CD14-positive monocyte (primary cell): ENCODE measurements around the gene GPR26. TPM values are rescaled to one million over a fixed set of nuclear protein-coding genes. Genes with fewer than 3 reads are reported as not detected.

ENCODE experiments used
- DNase-seq, 3 donors: peaks; one replicate each; pipeline ENCODE4 v3.0.0-alpha.2; 2011 to 2022
- H2AFZ ChIP-seq: 2 replicates; pipeline ENCODE4 v1.6.0; 2012; ENCODE audit warnings: mild to moderate bottlenecking, low read depth, low read length, inconsistent platforms; ENCODE audit not compliant: insufficient read depth, poor library complexity, severe bottlenecking
- H3K27ac ChIP-seq, 2 donors: 1 replicate in 1 of 2; 2 replicates in 1 of 2; pipeline ENCODE4 v1.5.1; 2012 to 2013; ENCODE audit warnings: low read length in 2 of 2, control low read depth in 1 of 2, inconsistent platforms in 1 of 2, low read depth in 1 of 2, mild to moderate bottlenecking in 1 of 2
- H3K27me3 ChIP-seq, 2 donors: one replicate each; pipeline versions ENCODE4 v1.6.0 to v1.6.1; 2011 to 2013; ENCODE audit warnings: low read length in 2 of 2; ENCODE audit not compliant: control insufficient read depth in 2 of 2, insufficient read depth in 2 of 2
- H3K36me3 ChIP-seq, 2 donors: replicated peaks in 1 of 2; 1 replicate in 1 of 2; 2 replicates in 1 of 2; pipeline versions ENCODE4 v1.5.1 to v1.6.1; 2012 to 2013; ENCODE audit warnings: low read length in 2 of 2, control low read depth in 1 of 2, inconsistent platforms in 1 of 2, mild to moderate bottlenecking in 1 of 2; ENCODE audit not compliant: insufficient read depth in 2 of 2, control insufficient read depth in 1 of 2
- H3K4me1 ChIP-seq, 2 donors: 1 replicate in 1 of 2; 2 replicates in 1 of 2; pipeline versions ENCODE4 v1.5.1 to v1.6.1; 2012 to 2013; ENCODE audit warnings: low read length in 2 of 2, control low read depth in 1 of 2, inconsistent platforms in 1 of 2, mild to moderate bottlenecking in 1 of 2, moderate library complexity in 1 of 2; ENCODE audit not compliant: insufficient read depth in 2 of 2, control insufficient read depth in 1 of 2
- H3K4me2 ChIP-seq: replicated peaks from 2 replicates; pipeline ENCODE3; 2012; ENCODE audit warnings: low read length, moderate library complexity, mild to moderate bottlenecking; ENCODE audit not compliant: poor library complexity, severe bottlenecking; ENCODE audit errors: extremely low read depth
- H3K4me3 ChIP-seq, 3 experiments: fragments of 200-600 bp in 1 of 3; sonication (generic) in 1 of 3; replicated peaks in 1 of 3; 1 replicate in 2 of 3; 2 replicates in 1 of 3; pipeline ENCODE4 v1.5.1; 2011 to 2013; ENCODE audit warnings: low read length in 3 of 3, mild to moderate bottlenecking in 3 of 3, control low read depth in 2 of 3, low read depth in 2 of 3, inconsistent platforms in 1 of 3, moderate library complexity in 1 of 3
- H3K79me2 ChIP-seq: 2 replicates; pipeline ENCODE4 v1.6.0; 2012; ENCODE audit warnings: mild to moderate bottlenecking, control low read depth, inconsistent platforms, low read length, moderate library complexity; ENCODE audit not compliant: insufficient read depth
- H3K9ac ChIP-seq: 2 replicates; pipeline ENCODE4 v1.6.0; 2017; ENCODE audit warnings: low read length, mild to moderate bottlenecking; ENCODE audit not compliant: insufficient read depth, poor library complexity, severe bottlenecking
- H3K9me3 ChIP-seq, 2 donors: replicated peaks in 1 of 2; 1 replicate in 1 of 2; 2 replicates in 1 of 2; pipeline versions ENCODE4 v1.5.1 to v1.6.1; 2012 to 2013; ENCODE audit warnings: low read length in 2 of 2, control low read depth in 1 of 2; ENCODE audit not compliant: control insufficient read depth in 1 of 2, insufficient read depth in 1 of 2
- H4K20me1 ChIP-seq: 2 replicates; pipeline ENCODE4 v1.6.0; 2012; ENCODE audit warnings: mild to moderate bottlenecking, low read length, control low read depth, moderate library complexity; ENCODE audit not compliant: insufficient read depth
- H3K27ac Mint-ChIP-seq, 7 donors: one replicate each; pipeline ENCODE4 v1.8.0; 2020; ENCODE audit warnings: mild to moderate bottlenecking in 7 of 7, mixed read lengths in 7 of 7, moderate library complexity in 6 of 7, inconsistent platforms in 2 of 7
- H3K27me3 Mint-ChIP-seq, 3 donors: one replicate each; pipeline ENCODE4 v1.8.0; 2021 to 2022; ENCODE audit warnings: low read depth in 3 of 3, mild to moderate bottlenecking in 3 of 3, mixed read lengths in 3 of 3, moderate library complexity in 3 of 3, inconsistent platforms in 1 of 3
- H3K36me3 Mint-ChIP-seq, 2 donors: one replicate each; pipeline ENCODE4 v1.8.0; 2020; ENCODE audit warnings: mixed read lengths in 2 of 2, inconsistent platforms in 1 of 2, mild to moderate bottlenecking in 1 of 2
- H3K4me1 Mint-ChIP-seq: one replicate; pipeline ENCODE4 v1.8.0; 2020; ENCODE audit warnings: mild to moderate bottlenecking, mixed read lengths
- H3K4me3 Mint-ChIP-seq, 2 donors: one replicate each; pipeline ENCODE4 v1.8.0; 2020; ENCODE audit warnings: mild to moderate bottlenecking in 2 of 2, mixed read lengths in 2 of 2, moderate library complexity in 1 of 2
- H3K9me3 Mint-ChIP-seq, 7 donors: one replicate each; pipeline ENCODE4 v1.8.0; 2020 to 2022; ENCODE audit warnings: mixed read lengths in 7 of 7, mild to moderate bottlenecking in 6 of 7, moderate library complexity in 6 of 7, inconsistent platforms in 2 of 7
- WGBS: methylation state at CpG from one replicate; pipeline ENCODE4 v1.1.5; 2013; ENCODE audit warnings: missing lambda C conversion rate; ENCODE audit not compliant: insufficient coverage; 5-methylcytosine and 5-hydroxymethylcytosine counted together
- intact Hi-C, 2 donors: fragments of 100-400 bp; cut with micrococcal nuclease; formaldehyde crosslinking; loops; one replicate each; pipeline versions ENCODE4 v1.15.0 to v1.15.1; 2023
- polyA plus RNA-seq, 3 donors: library from polyadenylated mRNA; depleted of rRNA in 1 of 3; unstranded in 2 of 3; stranded (reverse) in 1 of 3; fragments of 300-500 nt in 2 of 3; fragments of >200 nt in 1 of 3; fragmentation: Illumina TruSeq in 2 of 3; gene quantifications; 1 replicate in 2 of 3; 2 replicates in 1 of 3; pipeline ENCODE4 v1.2.3, GENCODE V29; 2012 to 2021
- TF ChIP-seq, protein P1 (sequence below): fragments of 200-600 bp; IDR thresholded peaks from one replicate; pipeline ENCODE4 v1.8.0; 2022; ENCODE audit warnings: antibody characterized with exemption, mild to moderate bottlenecking

The GPR26 gene
- polyA plus RNA-seq, 3 donors = not detected

- Histone ChIP-seq H2AFZ (no peak overlapping the region), H3K4me2 (no peak overlapping the region), H3K79me2 (no peaks in the 10 kb centered on the region), H3K9me3 (no peaks in the 10 kb centered on the region), H3K27me3 (no peaks in the 10 kb centered on the region), H3K27ac (no peak overlapping the region), H3K4me1 (no peaks in the 10 kb centered on the region), H3K36me3 (no peaks in the 10 kb centered on the region), H4K20me1 (no peaks in the 10 kb centered on the region), H3K4me3 (no peak overlapping the region), H3K9ac (no peak overlapping the region)
- H3K27me3 Mint-ChIP-seq = peaks cover 3 to 6% (median 4%) of the 10 kb centered on the region in 3 donors
- H3K4me1 Mint-ChIP-seq = no peaks in the 10 kb centered on the region
- no peak overlapping the region for H3K4me3 Mint-ChIP-seq
- no CpG with 5 or more reads among the region's 6 CpGs for WGBS
- intact Hi-C loops = no loop called here
- no peak for DNase-seq
- no peaks in the 10 kb centered on the region for H3K36me3 Mint-ChIP-seq
- TF ChIP-seq, protein P1, sequence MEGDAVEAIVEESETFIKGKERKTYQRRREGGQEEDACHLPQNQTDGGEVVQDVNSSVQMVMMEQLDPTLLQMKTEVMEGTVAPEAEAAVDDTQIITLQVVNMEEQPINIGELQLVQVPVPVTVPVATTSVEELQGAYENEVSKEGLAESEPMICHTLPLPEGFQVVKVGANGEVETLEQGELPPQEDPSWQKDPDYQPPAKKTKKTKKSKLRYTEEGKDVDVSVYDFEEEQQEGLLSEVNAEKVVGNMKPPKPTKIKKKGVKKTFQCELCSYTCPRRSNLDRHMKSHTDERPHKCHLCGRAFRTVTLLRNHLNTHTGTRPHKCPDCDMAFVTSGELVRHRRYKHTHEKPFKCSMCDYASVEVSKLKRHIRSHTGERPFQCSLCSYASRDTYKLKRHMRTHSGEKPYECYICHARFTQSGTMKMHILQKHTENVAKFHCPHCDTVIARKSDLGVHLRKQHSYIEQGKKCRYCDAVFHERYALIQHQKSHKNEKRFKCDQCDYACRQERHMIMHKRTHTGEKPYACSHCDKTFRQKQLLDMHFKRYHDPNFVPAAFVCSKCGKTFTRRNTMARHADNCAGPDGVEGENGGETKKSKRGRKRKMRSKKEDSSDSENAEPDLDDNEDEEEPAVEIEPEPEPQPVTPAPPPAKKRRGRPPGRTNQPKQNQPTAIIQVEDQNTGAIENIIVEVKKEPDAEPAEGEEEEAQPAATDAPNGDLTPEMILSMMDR = no peak
- H3K27ac Mint-ChIP-seq = no peak overlapping the region
- H3K9me3 Mint-ChIP-seq = peaks cover 0 to 6% (median 0%) of the 10 kb centered on the region in 7 donors
Observed at GRCh38 chr10:123645016-123645415, 21.1 kb upstream of the GPR26 start.

DNA sequence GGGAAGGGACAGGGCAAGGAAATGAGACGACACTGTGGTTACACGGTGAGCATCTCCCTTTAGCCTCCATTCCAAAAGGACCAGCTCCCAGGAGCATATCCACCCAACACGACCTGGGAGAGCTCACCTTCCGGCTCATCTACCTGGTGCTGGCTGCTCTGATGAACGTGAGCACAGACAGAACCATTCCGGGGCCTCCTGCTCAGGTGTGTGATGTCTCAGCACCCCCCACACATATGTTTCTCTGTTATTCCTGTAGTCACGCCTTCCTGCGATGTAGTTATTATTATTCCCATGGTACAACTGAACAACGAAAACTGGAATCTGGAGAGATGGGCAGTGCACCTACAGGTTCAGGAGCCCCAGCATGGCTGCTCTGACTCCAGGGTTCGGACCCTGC lies 20.5 kb upstream of the GPR26 start:
- no peaks in the 10 kb centered on the region for H3K4me1 ChIP-seq
- WGBS = 86% methylated on average over 9 of the region's 10 CpGs
- no peak overlapping the region for H3K4me3 Mint-ChIP-seq
- no peaks in the 10 kb centered on the region for H3K36me3 Mint-ChIP-seq
- H2AFZ ChIP-seq = no peak overlapping the region
- no peaks in the 10 kb centered on the region for H3K4me1 Mint-ChIP-seq
- H3K27me3 ChIP-seq = no peaks in the 10 kb centered on the region
- H3K4me2 ChIP-seq = no peak overlapping the region
- TF ChIP-seq, protein P1 = no peak
- no peaks in the 10 kb centered on the region for H4K20me1 ChIP-seq
- H3K27ac Mint-ChIP-seq = no peak overlapping the region
- H3K9me3 Mint-ChIP-seq = peaks cover 0 to 6% (median 0%) of the 10 kb centered on the region in 7 donors
- no peaks in the 10 kb centered on the region for H3K9me3 ChIP-seq
- intact Hi-C loops = no loop called here
- H3K4me3 ChIP-seq = no peak overlapping the region
- no peak overlapping the region for H3K9ac ChIP-seq
- H3K36me3 ChIP-seq = no peaks in the 10 kb centered on the region
- no peak overlapping the region for H3K27ac ChIP-seq
- H3K27me3 Mint-ChIP-seq = peaks cover 3 to 4% (median 4%) of the 10 kb centered on the region in 3 donors
- DNase-seq = no peak
- H3K79me2 ChIP-seq = no peaks in the 10 kb centered on the region
